Esophagus muscularis mucosa (tissue), 4 donors: ENCODE data around the gene IGLL1. TPM values are rescaled to one million over a fixed set of nuclear protein-coding genes. Genes with fewer than 3 reads are reported as not detected.

Source experiments
- DNase-seq: peaks from one replicate; pipeline ENCODE4 v3.0.0-alpha.2; 2017; ENCODE audit errors: extremely low spot score
- H3K27ac ChIP-seq, 4 donors: fragments of 200-600 bp; sonication (generic); replicated peaks in 1 of 4; 1 replicate in 3 of 4; 2 replicates in 1 of 4; pipeline ENCODE4 v1.5.1; 2016 to 2019; ENCODE audit warnings: mild to moderate bottlenecking in 1 of 4
- H3K27me3 ChIP-seq, 4 donors: fragments of 200-600 bp; sonication (generic); one replicate each; pipeline versions ENCODE4 v1.5.1 to v1.6.0; 2016 to 2019
- H3K36me3 ChIP-seq, 4 donors: fragments of 200-600 bp; sonication (generic); one replicate each; pipeline ENCODE4 v1.5.1; 2016 to 2019
- H3K4me1 ChIP-seq, 4 donors: fragments of 200-600 bp; sonication (generic); one replicate each; pipeline ENCODE4 v1.5.1; 2016 to 2019
- H3K4me3 ChIP-seq, 4 donors: fragments of 200-600 bp; sonication (generic); 1 replicate in 2 of 4; 2 replicates in 2 of 4; pipeline ENCODE4 v1.5.1; 2016 to 2019; ENCODE audit warnings: mild to moderate bottlenecking in 4 of 4, moderate library complexity in 1 of 4
- H3K9me3 ChIP-seq, 4 donors: fragments of 200-600 bp; sonication (generic); 1 replicate in 3 of 4; 2 replicates in 1 of 4; pipeline ENCODE4 v1.5.1; 2016 to 2019
- CTCF ChIP-seq, 3 experiments: fragments of 200-600 bp in 2 of 3; fragments of 450-650 bp in 1 of 3; sonication (generic) in 2 of 3; IDR thresholded peaks; one replicate each; pipeline ENCODE4 v1.5.1; 2017 to 2019; ENCODE audit warnings: antibody characterized with exemption in 3 of 3, mild to moderate bottlenecking in 2 of 3, moderate library complexity in 1 of 3
- EP300 ChIP-seq: sonication (generic); formaldehyde crosslinking; IDR thresholded peaks from one replicate; pipeline ENCODE4 v1.6.1; 2017; ENCODE audit warnings: antibody characterized with exemption
- POLR2A ChIP-seq: fragments of 450-650 bp; IDR thresholded peaks from one replicate; pipeline ENCODE4 v1.6.1; 2017; ENCODE audit warnings: antibody characterized with exemption, moderate library complexity, mild to moderate bottlenecking, low read depth
- POLR2AphosphoS5 ChIP-seq, 2 donors: sonication (generic); formaldehyde crosslinking; IDR thresholded peaks; one replicate each; pipeline ENCODE4 v1.6.1; 2017; ENCODE audit warnings: antibody characterized with exemption in 2 of 2
- WGBS: methylation state at CpG from one replicate; pipeline ENCODE4 v1.1.5; 2018; 5-methylcytosine and 5-hydroxymethylcytosine counted together
- intact Hi-C: fragments of 100-400 bp; cut with DNase I; formaldehyde crosslinking; loops from one replicate; pipeline ENCODE4 v1.15.1; 2023
- total RNA-seq, 4 donors: library from RNA; depleted of rRNA; stranded (reverse); fragments of >200 nt; gene quantifications; one replicate each; pipeline versions ENCODE4 v1.1.0 to v1.2.1, GENCODE V29; 2016

Gene IGLL1
- total RNA-seq, 4 donors from 2014 or later = not detected

- Histone ChIP-seq H3K4me3 (no peak overlapping the region), H3K4me1 (no peaks in the 10 kb centered on the region), H3K9me3 (no peaks in the 10 kb centered on the region), H3K27ac (no peak overlapping the region), H3K36me3 (no peaks in the 10 kb centered on the region), H3K27me3 (peaks cover 0 to 58% (median 2%) of the 10 kb centered on the region in 4 donors)
- DNase-seq = no peak
- intact Hi-C loops = no loop called here
- WGBS = 86% methylated on average over 4 of the region's 5 CpGs
- no peak for TF ChIP-seq POLR2A
- no peak for TF ChIP-seq EP300
- TF ChIP-seq CTCF (IDR thresholded peaks at IDR 0.05) = no peak
- no peak for TF ChIP-seq POLR2AphosphoS5 (IDR thresholded peaks at IDR 0.05)
These were observed 26.7 kb downstream of the IGLL1 start for GRCh38 chr22:23553438-23553837.

- intact Hi-C loops = no loop called here
- H3K36me3 ChIP-seq = no peaks in the 10 kb centered on the region
- no peak for TF ChIP-seq CTCF (IDR thresholded peaks at IDR 0.05)
- no peak for TF ChIP-seq EP300
- TF ChIP-seq POLR2AphosphoS5 (IDR thresholded peaks at IDR 0.05) = no peak
- no peak for TF ChIP-seq POLR2A
- H3K27ac ChIP-seq = no peak overlapping the region
- DNase-seq = no peak
- H3K27me3 ChIP-seq = peaks cover 0 to 52% (median 2%) of the 10 kb centered on the region in 4 donors
- H3K9me3 ChIP-seq = peaks cover 0 to 6% (median 3%) of the 10 kb centered on the region in 4 donors
- H3K4me3 ChIP-seq = no peak overlapping the region
- no peaks in the 10 kb centered on the region for H3K4me1 ChIP-seq
These were observed 27.5 kb downstream of the IGLL1 start for GRCh38 chr22:23552573-23552972.

GRCh38 chr22:23551385-23551784 lies 28.7 kb downstream of the IGLL1 start:
- Histone ChIP-seq H3K9me3 (peaks cover 0 to 9% (median 5%) of the 10 kb centered on the region in 4 donors), H3K36me3 (no peaks in the 10 kb centered on the region), H3K4me1 (no peaks in the 10 kb centered on the region), H3K27me3 (peaks cover 0 to 40% (median 2%) of the 10 kb centered on the region in 4 donors), H3K27ac (no peak overlapping the region), H3K4me3 (no peak overlapping the region)
- TF ChIP-seq POLR2AphosphoS5 (IDR thresholded peaks at IDR 0.05) = no peak
- no peak for TF ChIP-seq POLR2A
- no peak for TF ChIP-seq CTCF (IDR thresholded peaks at IDR 0.05)
- TF ChIP-seq EP300 = no peak
- DNase-seq = no peak
- intact Hi-C loops = no loop called here

- 71% methylated on average over 4 of the region's 4 CpGs for WGBS
- TF ChIP-seq CTCF (IDR thresholded peaks at IDR 0.05) (no peak), POLR2A (no peak)
- peaks cover 0 to 28% (median under 1%) of the 10 kb centered on the region in 4 donors for H3K27me3 ChIP-seq
- peaks cover 0 to 9% (median 5%) of the 10 kb centered on the region in 4 donors for H3K9me3 ChIP-seq
- H3K4me3 ChIP-seq = no peak overlapping the region
- DNase-seq = no peak
- H3K36me3 ChIP-seq = no peaks in the 10 kb centered on the region
- intact Hi-C loops = no loop called here
- H3K27ac ChIP-seq = no peak overlapping the region
- no peaks in the 10 kb centered on the region for H3K4me1 ChIP-seq
These were observed 29.9 kb downstream of the IGLL1 start for GRCh38 chr22:23550049-23550650.

- peaks cover 0 to 9% (median 5%) of the 10 kb centered on the region in 4 donors for H3K9me3 ChIP-seq
- DNase-seq = no peak
- no peaks in the 10 kb centered on the region for H3K36me3 ChIP-seq
- intact Hi-C loops = loop anchor here (10.0 kb wide), 1 partner anchor 216 kb away; the partner anchor contains the start of genes C22orf15 and CHCHD10
- no peak overlapping the region for H3K4me3 ChIP-seq
- H3K27me3 ChIP-seq = peaks cover 0 to 19% (median 0%) of the 10 kb centered on the region in 4 donors
- no peaks in the 10 kb centered on the region for H3K4me1 ChIP-seq
- H3K27ac ChIP-seq = no peak overlapping the region
- TF ChIP-seq CTCF (IDR thresholded peaks at IDR 0.05) (no peak), POLR2A (no peak), POLR2AphosphoS5 (IDR thresholded peaks at IDR 0.05) (no peak), EP300 (no peak)
- WGBS = 76% methylated on average over 4 of the region's 5 CpGs
These were observed 30.9 kb downstream of the IGLL1 start for GRCh38 chr22:23549198-23549595.
